Measurements from ENCODE around the gene ASL.
A peak's percentile ranks its signal among the peaks of the same experiment; 100 is the strongest.
"Not testable (repeated sequence)": the region's sequence is repeated elsewhere in the genome, so short reads cannot be mapped to it uniquely, and the experiment has no call there.

The ASL gene

DNA sequence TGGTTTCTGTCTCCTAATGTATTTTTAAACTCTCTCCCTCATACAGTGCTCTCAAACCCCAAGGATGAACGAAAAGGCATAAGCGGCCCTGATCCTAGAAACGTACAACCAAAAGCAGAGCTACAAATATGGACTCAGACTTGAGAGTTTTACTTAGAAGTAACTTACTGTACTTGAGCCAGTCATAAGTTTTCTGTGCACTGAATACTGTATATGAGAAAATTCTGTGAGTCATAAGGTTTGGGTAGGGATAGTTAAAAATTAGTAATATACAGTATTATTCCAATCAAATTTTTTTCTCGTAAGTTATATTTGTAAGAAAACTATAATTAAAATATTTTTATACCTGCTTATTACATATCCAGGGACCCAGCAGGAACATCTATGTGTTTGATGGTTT is 5.9 kb upstream of the ASL start:
- no peak overlapping the region for H3K4me3 ChIP-seq (ENCODE audit: low read length)

DNA sequence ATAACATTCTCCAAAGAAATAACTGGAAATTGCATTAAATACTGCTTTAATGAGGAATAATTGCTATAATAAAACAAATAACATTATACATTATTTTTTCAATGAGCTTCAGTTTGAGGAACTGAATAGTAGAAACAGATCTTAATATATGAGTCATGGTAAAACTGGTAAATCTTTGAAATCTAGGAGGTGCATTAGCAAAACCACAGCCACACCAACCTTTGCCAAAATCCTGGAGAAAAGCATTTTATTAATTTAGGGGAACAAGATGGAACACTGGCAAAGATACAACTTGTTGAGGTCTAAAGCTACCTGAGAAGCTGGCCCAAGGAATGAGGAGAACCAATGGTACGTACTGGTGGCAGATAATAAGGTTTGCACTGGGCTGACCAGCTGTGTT is 5.4 kb upstream of the ASL start:
- H3K4me3 ChIP-seq (ENCODE audit: low read length), result no peak overlapping the region
- DNase-seq (ENCODE audit: low read depth, low spot score), result no peak

More for the DNA sequence above, 5.9 kb upstream of the ASL start:
- no peak for DNase-seq (ENCODE audit: low read depth, low spot score)

DNA sequence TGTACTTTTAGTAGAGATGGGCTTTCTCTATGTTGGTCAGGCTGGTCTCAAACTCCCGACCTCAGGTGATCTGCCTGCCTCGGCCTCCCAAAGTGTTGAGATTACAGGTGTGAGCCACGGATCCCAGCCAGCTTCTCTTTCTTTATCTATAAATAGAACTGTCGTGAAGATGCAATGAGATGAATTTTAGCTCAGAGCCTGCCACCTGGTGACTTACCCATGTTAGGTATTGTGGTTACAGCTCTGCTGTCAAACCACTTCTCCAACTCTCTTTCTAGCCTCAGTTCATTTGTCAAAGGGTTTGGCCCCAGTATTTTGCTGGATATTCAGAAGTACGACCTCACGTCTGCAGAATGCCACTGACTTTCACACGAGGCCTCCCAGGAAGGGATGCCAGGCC is 3.4 kb upstream of the ASL start:
- not testable (repeated sequence) for DNase-seq (ENCODE audit: low read depth, low spot score); H3K4me3 ChIP-seq (ENCODE audit: low read length)

DNA sequence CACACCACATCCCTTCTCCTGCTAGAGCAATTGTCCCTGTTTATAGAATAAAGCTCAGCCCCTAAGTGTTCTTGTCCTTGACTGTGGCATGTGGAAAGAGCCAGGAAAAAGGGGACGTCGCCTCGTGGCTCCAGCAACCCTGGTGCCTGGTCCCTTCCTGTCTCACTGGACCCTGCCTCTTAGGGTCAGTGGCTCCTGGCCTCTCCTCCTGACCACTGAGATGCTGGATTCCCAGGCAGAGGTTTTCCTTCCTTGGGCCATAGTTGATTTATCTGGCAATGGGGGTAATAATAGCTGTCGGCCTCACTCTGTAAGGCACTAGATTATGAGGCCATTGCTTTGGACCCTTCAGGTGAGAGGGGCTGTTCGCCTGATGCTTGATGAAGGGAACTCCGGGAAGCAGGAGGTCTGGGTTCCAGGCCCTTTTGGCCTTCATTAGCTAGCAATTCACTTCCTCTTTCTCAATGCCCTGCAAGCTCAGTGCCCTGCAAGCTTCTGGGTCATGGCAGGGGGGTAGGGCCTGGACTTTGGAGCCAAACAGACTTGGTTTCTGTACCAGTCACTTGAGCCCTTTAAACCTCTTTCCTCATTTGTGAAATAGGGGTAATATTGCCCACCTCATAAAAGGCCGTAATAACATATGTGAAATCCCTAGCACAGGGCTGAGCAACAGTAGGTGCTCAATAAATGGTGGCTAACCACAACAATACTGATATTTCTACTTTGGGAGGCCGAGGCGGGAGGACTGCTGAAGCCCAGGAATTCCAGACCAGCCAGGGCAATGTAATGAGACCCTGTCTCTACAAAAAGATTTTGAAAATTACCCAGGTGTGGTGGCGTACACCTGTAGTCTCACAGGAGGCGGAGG is 1.1 kb downstream of the ASL start:
- DNase-seq (ENCODE audit: low read depth, low spot score), result no peak
- peak overlapping the region; percentile 68 for H3K4me3 ChIP-seq (ENCODE audit: low read length)

DNA sequence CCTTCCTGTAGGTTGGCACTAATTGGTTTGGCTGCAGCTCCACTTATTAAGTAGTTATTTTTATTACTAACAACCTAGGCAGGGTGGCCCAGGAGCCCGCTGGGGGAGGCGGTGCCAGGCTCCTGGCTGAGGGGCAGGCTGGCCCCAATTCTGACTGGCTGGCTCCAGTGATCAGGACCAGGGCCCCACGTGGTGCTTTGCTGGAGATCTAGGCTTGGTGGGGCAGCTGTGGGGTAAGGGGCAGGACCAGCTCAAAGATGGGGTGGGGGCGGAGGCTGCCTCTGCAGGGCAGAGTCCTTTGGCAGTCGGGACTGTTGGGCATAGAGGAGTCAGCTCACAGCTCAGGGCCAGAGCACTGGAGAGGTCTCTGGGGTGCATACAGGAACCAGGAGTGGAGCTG is 2.4 kb downstream of the ASL start:
- no peak overlapping the region for H3K4me3 ChIP-seq (ENCODE audit: low read length)
- DNase-seq (ENCODE audit: low read depth, low spot score), result no peak

DNA sequence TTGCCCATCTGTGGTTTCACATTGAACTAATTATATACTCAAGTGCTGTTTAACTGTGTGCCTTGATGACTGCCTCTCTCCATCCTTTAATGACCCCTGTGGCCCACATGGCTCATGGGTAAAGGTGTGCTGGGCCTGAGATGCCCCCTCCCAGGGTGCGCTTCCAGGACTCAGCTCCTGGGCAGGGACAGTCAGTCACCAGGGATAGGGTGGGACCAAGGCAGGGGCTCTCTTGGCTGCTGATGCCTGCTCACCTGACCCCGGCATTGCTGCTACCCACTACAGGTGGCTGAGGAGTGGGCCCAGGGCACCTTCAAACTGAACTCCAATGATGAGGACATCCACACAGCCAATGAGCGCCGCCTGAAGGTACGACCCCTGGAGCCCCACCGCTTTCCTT is 6.5 kb downstream of the ASL start:
- no peak for DNase-seq (ENCODE audit: low read depth, low spot score)
- no peak overlapping the region for H3K4me3 ChIP-seq (ENCODE audit: low read length)

DNA sequence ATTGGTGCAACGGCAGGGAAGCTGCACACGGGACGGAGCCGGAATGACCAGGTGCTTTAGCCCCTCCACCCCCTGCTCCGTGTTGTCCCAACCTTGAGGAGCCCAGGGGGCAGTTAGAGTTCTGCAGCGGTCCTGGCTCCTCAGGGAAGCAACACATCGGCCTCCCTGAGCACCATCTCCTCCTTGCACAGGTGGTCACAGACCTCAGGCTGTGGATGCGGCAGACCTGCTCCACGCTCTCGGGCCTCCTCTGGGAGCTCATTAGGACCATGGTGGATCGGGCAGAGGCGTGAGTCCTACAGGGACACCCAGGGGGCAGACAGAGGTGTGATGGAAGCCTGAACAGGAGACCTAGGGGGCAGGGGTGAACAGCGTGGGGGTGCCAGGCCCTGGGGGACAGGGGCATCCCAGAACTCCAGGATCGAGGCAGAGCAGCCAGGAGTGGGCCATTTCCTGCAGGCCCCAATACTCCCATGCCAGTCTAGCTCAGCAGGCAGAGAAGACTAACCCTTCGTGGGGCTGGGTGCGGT is 7.3 kb downstream of the ASL start:
- H3K4me3 ChIP-seq (ENCODE audit: low read length), result no peak overlapping the region
- DNase-seq (ENCODE audit: low read depth, low spot score), result no peak

DNA sequence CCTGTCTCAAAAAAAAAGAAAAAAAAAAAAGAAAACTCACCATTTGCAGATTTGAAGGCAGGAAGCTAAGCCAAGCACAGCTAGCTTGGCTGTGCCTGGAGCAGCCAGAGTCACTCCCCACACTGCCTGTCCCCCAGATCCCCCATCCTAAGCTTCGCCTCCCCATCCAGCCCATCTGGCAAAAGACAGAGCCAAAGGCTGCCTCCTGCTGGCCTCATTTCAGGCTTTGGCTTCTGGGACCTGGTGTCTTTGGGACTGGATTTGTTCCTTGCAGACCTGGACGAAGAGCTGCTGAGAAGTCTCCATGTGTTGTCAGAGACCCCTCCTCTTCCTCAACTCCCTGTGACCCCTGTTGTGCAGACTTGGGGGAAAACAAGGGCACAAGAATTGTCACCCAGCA is 8.1 kb downstream of the ASL start:
- no peak for DNase-seq (ENCODE audit: low read depth, low spot score)
- H3K4me3 ChIP-seq (ENCODE audit: low read length), result no peak overlapping the region

DNA sequence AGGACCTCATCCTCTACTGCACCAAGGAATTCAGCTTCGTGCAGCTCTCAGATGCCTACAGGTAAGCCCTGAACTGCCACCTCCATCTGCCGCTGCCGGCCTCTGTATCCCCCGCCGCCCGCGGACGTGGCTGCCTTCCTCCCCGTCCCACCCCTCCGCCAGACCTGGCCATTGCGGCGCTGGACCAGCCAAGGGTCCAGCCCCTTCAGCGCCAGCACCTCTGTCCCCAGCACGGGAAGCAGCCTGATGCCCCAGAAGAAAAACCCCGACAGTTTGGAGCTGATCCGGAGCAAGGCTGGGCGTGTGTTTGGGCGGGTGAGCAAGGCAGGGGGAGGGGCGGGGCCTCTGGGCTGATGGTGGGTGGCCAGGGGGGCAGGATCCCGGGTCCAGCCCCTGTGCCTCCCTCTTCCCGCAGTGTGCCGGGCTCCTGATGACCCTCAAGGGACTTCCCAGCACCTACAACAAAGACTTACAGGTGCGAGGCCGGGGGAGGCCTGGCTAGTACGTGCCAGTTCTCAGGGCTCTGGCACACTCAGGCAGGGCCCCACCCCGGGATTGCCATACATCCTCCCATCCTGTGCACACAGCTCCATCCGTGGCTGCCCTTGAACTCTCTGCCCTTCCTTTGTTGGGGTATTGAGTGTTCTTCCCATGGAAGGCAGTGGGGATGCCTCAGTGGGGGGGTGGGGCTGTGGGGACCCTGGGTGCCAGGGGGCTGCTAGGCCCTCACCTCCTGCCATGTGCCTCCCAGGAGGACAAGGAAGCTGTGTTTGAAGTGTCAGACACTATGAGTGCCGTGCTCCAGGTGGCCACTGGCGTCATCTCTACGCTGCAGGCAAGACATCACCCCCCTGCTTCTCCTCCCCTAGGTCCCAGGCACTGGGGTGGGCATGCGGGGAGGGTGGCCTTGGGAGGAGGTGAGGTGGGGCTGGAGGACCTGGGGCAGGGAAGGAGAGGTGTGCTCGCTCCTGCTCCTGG is 13.5 kb downstream of the ASL start:
- DNase-seq (ENCODE audit: low read depth, low spot score), result no peak
- H3K4me3 ChIP-seq (ENCODE audit: low read length), result no peak overlapping the region

DNA sequence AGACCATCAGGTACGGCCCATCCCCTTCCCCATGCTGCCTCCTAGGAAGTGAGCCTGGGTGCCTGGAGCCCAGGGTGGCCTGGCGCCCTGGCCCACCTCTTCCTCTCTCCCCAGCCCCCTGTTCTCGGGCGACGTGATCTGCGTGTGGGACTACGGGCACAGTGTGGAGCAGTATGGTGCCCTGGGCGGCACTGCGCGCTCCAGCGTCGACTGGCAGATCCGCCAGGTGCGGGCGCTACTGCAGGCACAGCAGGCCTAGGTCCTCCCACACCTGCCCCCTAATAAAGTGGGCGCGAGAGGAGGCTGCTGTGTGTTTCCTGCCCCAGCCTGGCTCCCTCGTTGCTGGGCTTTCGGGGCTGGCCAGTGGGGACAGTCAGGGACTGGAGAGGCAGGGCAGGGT is 17.0 kb downstream of the ASL start:
- no peak for DNase-seq (ENCODE audit: low read depth, low spot score)
- no peak overlapping the region for H3K4me3 ChIP-seq (ENCODE audit: low read length)

DNA sequence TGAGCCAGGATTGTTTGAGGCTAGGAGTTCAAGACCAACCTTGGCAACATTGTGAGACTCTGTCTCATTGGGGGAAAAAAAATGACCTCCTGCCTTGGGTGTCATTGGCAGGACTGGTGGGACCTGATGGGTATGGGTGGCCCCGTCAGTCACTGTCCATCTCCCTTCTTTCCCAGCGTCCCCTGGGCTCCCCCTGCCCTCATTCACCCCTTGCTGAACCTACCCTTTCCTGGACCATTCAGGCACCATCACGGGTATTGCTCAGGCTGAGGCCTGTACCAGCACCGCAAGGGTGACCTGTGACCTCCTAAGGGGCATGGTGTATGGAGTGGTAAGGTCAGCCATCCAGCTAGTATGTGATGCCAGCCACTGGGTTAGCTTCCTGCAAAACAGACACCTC is 19.4 kb downstream of the ASL start:
- DNase-seq (ENCODE audit: low read depth, low spot score), result no peak

DNA sequence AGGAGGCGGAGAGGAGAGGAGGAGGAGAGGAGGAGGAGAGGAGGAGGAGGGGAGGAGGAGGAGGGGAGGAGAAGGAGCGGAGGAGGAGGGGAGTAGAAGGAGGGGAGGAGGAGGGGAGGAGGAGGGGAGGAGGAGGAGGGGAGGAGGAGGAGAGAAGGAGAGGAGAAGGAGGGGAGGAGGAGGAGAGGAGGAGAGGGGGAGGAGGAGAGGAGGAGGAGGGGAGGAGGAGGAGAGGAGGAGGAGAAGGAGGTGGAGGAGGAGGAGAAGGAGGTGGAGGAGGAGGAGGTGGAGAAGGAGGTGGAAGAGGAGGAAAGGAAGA is 23.6 kb downstream of the ASL start:
- no peak overlapping the region for H3K4me3 ChIP-seq (ENCODE audit: low read length)
- DNase-seq (ENCODE audit: low read depth, low spot score), result no peak

More for the DNA sequence above, 19.4 kb downstream of the ASL start:
- no peak overlapping the region for H3K4me3 ChIP-seq (ENCODE audit: low read length)

DNA sequence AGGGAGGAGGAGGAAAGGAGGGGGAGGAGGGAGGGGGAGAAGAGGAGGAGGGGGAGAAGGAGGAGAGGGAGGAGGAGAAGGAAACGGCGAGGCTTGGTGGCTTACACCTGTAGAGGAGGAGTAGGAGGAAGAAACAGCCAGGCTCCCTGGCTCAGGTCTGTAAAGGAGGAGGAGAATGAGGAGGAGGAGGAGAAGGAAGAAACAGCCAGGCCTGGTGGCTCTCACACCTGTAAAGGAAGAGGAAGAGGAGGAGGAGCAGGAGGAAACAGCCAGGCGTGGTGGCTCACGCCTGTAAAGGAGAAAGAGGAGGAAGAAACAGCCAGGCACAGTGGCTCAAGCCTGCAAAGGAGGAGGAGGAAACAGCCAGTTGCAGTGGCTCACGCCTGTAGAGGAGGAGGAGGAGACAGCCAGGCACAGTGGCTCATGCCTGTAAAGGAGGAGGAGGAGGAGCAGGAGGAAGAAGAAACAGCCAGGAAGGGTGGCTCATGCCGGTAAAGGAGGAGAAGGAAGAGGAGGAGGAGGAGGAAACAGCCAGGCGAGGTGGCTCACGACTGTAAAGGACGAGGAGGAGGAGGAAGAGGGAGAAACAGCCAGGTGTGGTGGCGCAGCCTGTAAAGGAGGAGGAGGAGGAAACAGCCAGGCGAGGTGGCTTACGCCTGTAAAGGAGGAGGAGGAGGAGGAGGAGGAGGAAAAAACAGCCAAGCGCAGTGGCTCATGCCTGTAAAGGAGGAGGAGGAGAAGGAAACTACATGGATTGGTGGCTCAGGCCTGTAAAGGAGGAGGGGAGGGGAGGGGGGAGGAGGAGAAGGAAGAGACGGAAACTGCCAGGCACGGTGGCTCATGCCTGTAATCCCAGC is 24.2 kb downstream of the ASL start:
- peak; percentile 33 for DNase-seq (ENCODE audit: low read depth, low spot score)
- peak overlapping the region; percentile 54 for H3K4me3 ChIP-seq (ENCODE audit: low read length)

DNA sequence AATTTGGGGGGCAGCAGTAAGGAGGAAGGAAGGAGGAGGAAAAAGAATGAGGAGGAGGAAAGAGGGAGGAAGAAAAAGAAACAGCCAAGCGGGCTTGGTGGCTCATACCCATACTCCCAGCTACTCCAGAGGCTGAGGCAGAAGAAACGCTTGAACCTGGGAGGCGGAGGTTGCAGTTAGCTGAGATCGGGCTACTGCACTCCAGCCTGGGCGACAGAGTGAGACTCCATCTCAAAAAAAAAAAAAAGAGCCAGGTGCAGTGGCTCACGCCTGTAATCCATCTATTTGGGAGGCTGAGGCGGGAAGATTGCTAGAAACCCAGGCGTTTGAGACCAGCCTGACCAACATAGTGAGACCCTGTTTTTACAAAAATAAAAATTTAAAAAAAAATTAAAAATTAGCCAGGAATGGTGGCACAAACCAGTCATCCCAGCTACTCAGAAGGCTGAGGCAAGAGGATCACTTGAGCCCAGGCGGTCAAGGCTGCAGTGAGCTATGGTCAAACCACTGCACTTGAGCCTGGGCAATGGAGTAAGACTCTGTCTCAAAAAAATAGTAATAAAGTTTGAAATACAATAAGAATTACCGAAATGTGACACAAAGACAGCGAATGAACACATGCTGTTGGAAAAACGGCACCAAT is 24.9 kb downstream of the ASL start:
- H3K4me3 ChIP-seq (ENCODE audit: low read length), result peak overlapping the region; percentile 54

DNA sequence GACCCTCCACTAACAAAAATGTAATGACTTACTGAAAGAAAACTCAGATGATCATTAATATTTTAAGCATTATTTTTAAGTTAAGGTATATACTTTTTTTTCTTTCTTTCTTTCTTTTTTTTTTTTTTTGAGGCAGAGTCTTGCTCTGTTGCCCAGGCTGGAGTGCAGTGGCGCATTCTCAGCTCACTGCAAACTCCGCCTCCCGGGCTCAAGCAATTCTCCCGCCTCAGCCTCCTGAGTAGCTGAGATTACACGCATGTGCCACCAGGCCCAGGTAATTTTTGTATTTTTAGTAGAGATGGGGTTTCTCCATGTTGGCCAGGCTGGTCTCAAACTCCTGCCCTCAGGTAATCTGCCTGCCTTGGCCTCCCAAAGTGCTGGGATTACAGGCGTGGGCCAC is 26.5 kb downstream of the ASL start:
- not testable (repeated sequence) for H3K4me3 ChIP-seq (ENCODE audit: low read length)

More for the DNA sequence above, 24.9 kb downstream of the ASL start:
- DNase-seq (ENCODE audit: low read depth, low spot score), result no peak

DNA sequence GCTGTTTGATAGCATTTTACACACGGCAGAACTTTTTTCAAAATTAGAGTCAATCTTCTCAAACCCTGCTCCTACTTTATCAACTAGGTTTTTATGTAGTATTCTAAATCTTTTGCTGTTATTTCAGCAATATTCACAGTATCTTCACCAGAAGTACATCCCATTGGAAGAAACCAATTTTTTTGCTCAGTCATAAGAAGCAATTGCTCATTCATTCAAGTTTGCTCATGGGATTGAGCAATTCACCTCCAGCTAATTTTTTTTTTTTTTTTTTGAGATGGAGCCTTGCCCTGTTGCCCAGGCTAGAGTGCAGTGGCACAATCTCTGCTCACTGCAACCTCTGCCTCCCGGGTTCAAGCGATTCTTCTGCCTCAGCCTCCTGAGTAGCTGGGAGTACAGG is 28.4 kb downstream of the ASL start:
- DNase-seq (ENCODE audit: low read depth, low spot score), result not testable (repeated sequence)

More for the DNA sequence above, 26.5 kb downstream of the ASL start:
- not testable (repeated sequence) for DNase-seq (ENCODE audit: low read depth, low spot score)

DNA sequence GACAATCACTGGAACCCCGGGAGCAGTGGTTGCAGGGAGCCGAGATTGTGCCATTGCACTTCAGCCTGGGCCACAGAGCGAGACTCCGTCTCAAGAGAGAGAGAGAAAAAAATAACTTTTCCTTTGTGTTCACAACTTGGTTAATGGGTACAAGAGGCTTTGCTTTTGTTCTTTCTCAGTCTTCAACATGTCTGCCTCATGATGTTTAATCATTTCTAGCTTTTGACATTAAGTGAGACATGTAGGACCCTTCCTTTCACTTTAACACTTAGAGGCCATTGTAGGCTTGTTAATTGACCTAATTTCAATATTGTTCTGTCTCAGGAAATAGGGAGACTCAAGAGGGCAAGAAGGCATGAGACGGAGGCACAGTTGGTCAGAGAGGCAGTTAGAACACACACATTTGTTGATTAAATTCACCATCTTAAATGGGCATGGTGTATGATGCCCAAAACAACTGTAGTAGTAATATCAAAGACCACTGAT is 29.7 kb downstream of the ASL start:
- H3K4me3 ChIP-seq (ENCODE audit: low read length), result no peak overlapping the region
- DNase-seq (ENCODE audit: low read depth, low spot score), result no peak

More for the DNA sequence above, 28.4 kb downstream of the ASL start:
- not testable (repeated sequence) for H3K4me3 ChIP-seq (ENCODE audit: low read length)

DNA sequence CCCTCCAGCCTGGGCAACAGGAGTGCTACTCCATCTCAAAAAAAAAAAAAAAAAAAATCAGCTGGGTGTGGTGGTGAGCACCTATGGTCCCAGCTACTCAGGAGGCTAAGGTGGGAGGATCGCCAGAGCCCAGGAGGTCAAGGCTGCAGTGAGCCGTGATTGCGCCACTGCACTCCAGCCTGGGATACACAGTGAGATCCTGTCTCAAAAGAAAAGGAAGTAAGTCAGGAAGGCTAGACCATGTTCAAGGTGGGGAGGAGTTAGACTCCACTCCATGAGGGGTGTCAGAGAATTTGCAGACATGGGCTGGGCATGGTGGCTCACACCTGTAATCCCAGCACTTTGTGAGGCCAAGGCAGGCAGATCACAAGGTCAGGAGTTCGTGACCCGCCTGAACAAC is 32.8 kb downstream of the ASL start:
- DNase-seq (ENCODE audit: low read depth, low spot score); H3K4me3 ChIP-seq (ENCODE audit: low read length): not testable (repeated sequence)

All from Jurkat, Clone E6-1 (cell line).